Measurements from ENCODE around the gene SCAF4. TPM values are rescaled to one million over a fixed set of nuclear protein-coding genes. Genes with fewer than 3 reads are reported as not detected.

SCAF4 gene
- total and polyA plus RNA-seq, 9 of the 15 experiments (the other 6 are each of a cell fraction or from before 2014, with no cell fraction given) = 2.3 to 55.7 (median 17.2) TPM

DNA sequence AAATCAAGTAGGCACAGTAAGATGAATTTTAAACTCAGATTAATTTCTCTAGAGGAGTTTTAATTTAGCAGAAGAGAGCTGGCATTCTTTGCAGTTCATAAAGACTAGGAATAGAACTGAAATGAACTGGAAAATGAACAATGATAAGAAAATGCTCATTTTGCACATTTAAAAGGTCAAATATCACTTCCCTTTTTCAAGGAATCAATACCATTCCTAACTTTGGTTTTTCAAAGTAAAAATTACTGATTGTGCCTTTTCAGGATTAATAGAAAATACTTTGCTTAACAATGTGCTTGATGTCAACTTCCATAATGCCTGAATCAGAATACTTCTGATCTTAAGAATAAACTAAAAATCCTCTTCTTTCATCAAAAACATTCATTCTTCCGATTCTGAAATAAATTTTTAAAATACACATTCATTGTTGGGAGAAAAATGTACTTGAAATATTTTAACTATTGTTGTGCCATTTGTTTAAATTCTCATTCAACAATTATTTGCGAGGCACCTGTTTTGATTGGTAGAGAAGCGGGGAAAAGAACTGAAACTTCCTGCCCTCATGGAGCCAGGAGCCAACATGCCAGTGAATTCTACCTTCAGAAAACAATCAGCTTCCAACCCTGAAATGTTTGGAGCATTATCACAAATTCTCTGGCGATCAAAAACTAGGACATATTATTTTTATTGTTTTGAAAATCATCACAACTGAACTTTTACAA is 2.1 kb downstream of the SCAF4 start:
- 6% methylated on average over 4 of the region's 4 CpGs for WGBS (ENCODE audit: insufficient coverage, low coverage, missing lambda C conversion rate)
- in situ Hi-C loops (cut with MboI) = no loop called here
- peaks cover 40% of the 10 kb centered on the region for H4K20me1 ChIP-seq (replicated peaks; ENCODE audit: control insufficient read depth, insufficient read depth, low read length)

More for the DNA sequence above, 2.1 kb downstream of the SCAF4 start:
- Histone ChIP-seq H3K79me2 (ENCODE audit: control insufficient read depth, insufficient read depth, low read length) (peaks cover 90% of the 10 kb centered on the region), H3K9ac (ENCODE audit: insufficient read depth in 1 of 2, low read depth in 2 of 2, low read length in 2 of 2) (peak overlapping the region in 1 of 2 experiments; percentile 90; a peak in 2 of 4 replicates), H3K27ac (ENCODE audit: extremely low read depth, low read depth, low read length) (no peak overlapping the region), H3K4me3 (peak overlapping the region; percentile 93), H3K9me3 (replicated peaks; ENCODE audit: control insufficient read depth, insufficient read depth, low read depth, low read length) (no peaks in the 10 kb centered on the region), H3K4me2 (ENCODE audit: insufficient read depth, low read length) (peak overlapping the region; percentile 86), H3K36me3 (ENCODE audit: control insufficient read depth, insufficient read depth, low read length) (peaks cover 44% of the 10 kb centered on the region; the same call in 2 of the 3 replicates), H3K4me1 (replicated peaks in 1 of 2; ENCODE audit: control insufficient read depth in 2 of 2, insufficient read depth in 2 of 2, low read length in 2 of 2) (peaks cover 37 to 38% of the 10 kb centered on the region in 2 experiments; a peak in 4 of 5 replicates), H2AFZ (ENCODE audit: low read depth, low read length) (no peak overlapping the region), H3K27me3 (ENCODE audit: control insufficient read depth in 2 of 2, insufficient read depth in 2 of 2, low read length in 2 of 2) (no peaks in the 10 kb centered on the region), H3K9me1 (ENCODE audit: control insufficient read depth, insufficient read depth, low read length) (no peaks in the 10 kb centered on the region)
- no peak for FAIRE-seq
- intact Hi-C loops (cut with micrococcal nuclease) = no loop called here
- 0 out of 2 replicates have a peak, but pooled peaks have one; percentile 13 for TF ChIP-seq ZNF316 (IDR thresholded peaks at IDR 0.05)
- peak; percentile 29; the same call in 1 of the 2 replicates for TF ChIP-seq POLR2H (tag; IDR thresholded peaks at IDR 0.05; ENCODE audit: low read depth)
- TF ChIP-seq, protein P1, sequence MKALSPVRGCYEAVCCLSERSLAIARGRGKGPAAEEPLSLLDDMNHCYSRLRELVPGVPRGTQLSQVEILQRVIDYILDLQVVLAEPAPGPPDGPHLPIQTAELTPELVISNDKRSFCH (CRISPR knock-in tag; IDR thresholded peaks at IDR 0.05) = no peak
- TF ChIP-seq, protein P1 (tag; IDR thresholded peaks at IDR 0.05) = peak; percentile 78; the same call in 1 of the 2 replicates
- no peak for TF ChIP-seq ZNF174 (CRISPR knock-in tag; IDR thresholded peaks at IDR 0.05)
- TF ChIP-seq C11orf30 (IDR thresholded peaks at IDR 0.05; ENCODE audit: low read depth) = peak; percentile 29; the same call in 1 of the 2 replicates
- TF ChIP-seq DPF2 (IDR thresholded peaks at IDR 0.05) = no peak
- peak; percentile 52 for TF ChIP-seq SPI1 (IDR thresholded peaks at IDR 0.05; ENCODE audit: borderline replicate concordance, low read depth, low read length)
- POLR2A ChIA-PET = interaction anchor here (0.6 to 1.7 kb wide), 4 partner anchors 9 to 70 kb away, joined by 3 to 8 read pairs (median 5); partner anchors contain the start of gene SOD1
- CTCF ChIA-PET (ENCODE audit: low intra/inter-chr PET ratio) = no interaction called here
- no peak for ATAC-seq
- DNase-seq (ENCODE audit: extremely low read depth in 1 of 4, low spot score in 3 of 4) = no peak
- BruUV-seq (replicated peaks) = TSS peak; percentile 45

All from K562 (cell line).